ENCODE results near the gene MID1.
A peak's percentile ranks its signal among the peaks of the same experiment; 100 is the strongest.

Gene MID1

GRCh38 chrX:10574663-10575062 lies 45.7 kb downstream of the MID1 start:
- Histone ChIP-seq H3K23ac (ENCODE audit: low read length) (no peak overlapping the region), H3K36me3 (ENCODE audit: control insufficient read depth in 1 of 2, insufficient read depth in 2 of 2, low read length in 2 of 2) (peaks cover 0 to 3% of the 10 kb centered on the region in 2 experiments), H3K27me3 (ENCODE audit: insufficient read depth, low read length) (no peaks in the 10 kb centered on the region), H2BK120ac (ENCODE audit: insufficient read depth, low read length, poor library complexity) (no peak overlapping the region), H3K14ac (ENCODE audit: low read length) (no peak overlapping the region), H3K18ac (ENCODE audit: low read length) (no peak overlapping the region), H3K27ac (ENCODE audit: low read depth, low read length) (no peak overlapping the region), H3K4me1 (ENCODE audit: control insufficient read depth in 1 of 2, insufficient read depth in 2 of 2, low read length in 2 of 2) (peaks cover 5 to 10% of the 10 kb centered on the region in 2 experiments), H2BK5ac (ENCODE audit: low read depth, low read length, poor library complexity) (no peak overlapping the region), H3K79me2 (ENCODE audit: control insufficient read depth, insufficient read depth, low read length, poor library complexity) (peaks cover 14% of the 10 kb centered on the region), H2BK12ac (ENCODE audit: low read length) (no peak overlapping the region), H4K91ac (ENCODE audit: low read depth, low read length) (no peak overlapping the region), H3K4me3 (ENCODE audit: low read depth, low read length) (no peak overlapping the region), H2AFZ (ENCODE audit: insufficient read depth, low read length, poor library complexity) (no peak overlapping the region), H4K12ac (ENCODE audit: low read depth, low read length) (no peak overlapping the region), H3K9ac (ENCODE audit: low read length) (no peak overlapping the region), H3K79me1 (ENCODE audit: low read length) (peaks cover 3% of the 10 kb centered on the region), H4K8ac (ENCODE audit: low read depth, low read length) (no peak overlapping the region), H2AK5ac (ENCODE audit: low read length) (no peak overlapping the region), H3K4ac (ENCODE audit: low read depth, low read length) (no peak overlapping the region), H3K9me3 (ENCODE audit: insufficient read depth, low read depth, low read length) (no peaks in the 10 kb centered on the region), H3K4me2 (ENCODE audit: low read length) (no peak overlapping the region)
- WGBS (ENCODE audit: extremely low coverage, insufficient coverage, insufficient read length): no CpG with 5 or more reads among the region's 4 CpGs
- DNase-seq: no peak

GRCh38 chrX:10571260-10571659 lies 49.1 kb downstream of the MID1 start:
- Histone ChIP-seq H3K4me2 (ENCODE audit: low read length) (no peak overlapping the region), H4K8ac (ENCODE audit: low read depth, low read length) (no peak overlapping the region), H4K12ac (ENCODE audit: low read depth, low read length) (no peak overlapping the region), H3K9ac (ENCODE audit: low read length) (no peak overlapping the region), H3K27me3 (ENCODE audit: insufficient read depth, low read length) (no peaks in the 10 kb centered on the region), H2BK5ac (ENCODE audit: low read depth, low read length, poor library complexity) (no peak overlapping the region), H3K14ac (ENCODE audit: low read length) (no peak overlapping the region), H3K23ac (ENCODE audit: low read length) (no peak overlapping the region), H4K91ac (ENCODE audit: low read depth, low read length) (no peak overlapping the region), H2BK12ac (ENCODE audit: low read length) (no peak overlapping the region), H3K4me3 (ENCODE audit: low read depth, low read length) (no peak overlapping the region), H3K79me2 (ENCODE audit: control insufficient read depth, insufficient read depth, low read length, poor library complexity) (peaks cover 11% of the 10 kb centered on the region), H2AFZ (ENCODE audit: insufficient read depth, low read length, poor library complexity) (no peak overlapping the region), H2AK5ac (ENCODE audit: low read length) (no peak overlapping the region), H3K4ac (ENCODE audit: low read depth, low read length) (peak overlapping the region; percentile 36), H3K4me1 (ENCODE audit: control insufficient read depth in 1 of 2, insufficient read depth in 2 of 2, low read length in 2 of 2) (peaks cover 0 to 1% of the 10 kb centered on the region in 2 experiments), H3K18ac (ENCODE audit: low read length) (no peak overlapping the region), H3K36me3 (ENCODE audit: control insufficient read depth in 1 of 2, insufficient read depth in 2 of 2, low read length in 2 of 2) (peaks cover 7 to 8% of the 10 kb centered on the region in 2 experiments), H3K79me1 (ENCODE audit: low read length) (no peaks in the 10 kb centered on the region), H3K27ac (ENCODE audit: low read depth, low read length) (no peak overlapping the region), H2BK120ac (ENCODE audit: insufficient read depth, low read length, poor library complexity) (no peak overlapping the region), H3K9me3 (ENCODE audit: insufficient read depth, low read depth, low read length) (no peaks in the 10 kb centered on the region)
- DNase-seq: peak in 1 of 2 donors; percentile 70
- WGBS (ENCODE audit: extremely low coverage, insufficient coverage, insufficient read length): no CpG with 5 or more reads among the region's 1 CpG

- H2BK120ac ChIP-seq (ENCODE audit: insufficient read depth, low read length, poor library complexity): no peak overlapping the region
- H3K23ac ChIP-seq (ENCODE audit: low read length): no peak overlapping the region
- no peak overlapping the region for H3K4me2 ChIP-seq (ENCODE audit: low read length)
- peak in 1 of 2 donors; percentile 77 for DNase-seq
- no peak overlapping the region for H2AFZ ChIP-seq (ENCODE audit: insufficient read depth, low read length, poor library complexity)
- no peak overlapping the region for H2BK12ac ChIP-seq (ENCODE audit: low read length)
- H3K4me3 ChIP-seq (ENCODE audit: low read depth, low read length): no peak overlapping the region
- H3K79me1 ChIP-seq (ENCODE audit: low read length): no peaks in the 10 kb centered on the region
- H3K36me3 ChIP-seq (ENCODE audit: control insufficient read depth in 1 of 2, insufficient read depth in 2 of 2, low read length in 2 of 2): peaks cover 8 to 9% of the 10 kb centered on the region in 2 experiments
- no peak overlapping the region for H2BK5ac ChIP-seq (ENCODE audit: low read depth, low read length, poor library complexity)
- peaks cover 0 to 1% of the 10 kb centered on the region in 2 experiments for H3K4me1 ChIP-seq (ENCODE audit: control insufficient read depth in 1 of 2, insufficient read depth in 2 of 2, low read length in 2 of 2)
- H4K12ac ChIP-seq (ENCODE audit: low read depth, low read length): no peak overlapping the region
- H3K9me3 ChIP-seq (ENCODE audit: insufficient read depth, low read depth, low read length): no peaks in the 10 kb centered on the region
- H3K79me2 ChIP-seq (ENCODE audit: control insufficient read depth, insufficient read depth, low read length, poor library complexity): peaks cover 11% of the 10 kb centered on the region
- peak overlapping the region; percentile 17 for H3K27ac ChIP-seq (ENCODE audit: low read depth, low read length)
- no peak overlapping the region for H2AK5ac ChIP-seq (ENCODE audit: low read length)
- H3K14ac ChIP-seq (ENCODE audit: low read length): no peak overlapping the region
- H3K4ac ChIP-seq (ENCODE audit: low read depth, low read length): no peak overlapping the region
- H4K8ac ChIP-seq (ENCODE audit: low read depth, low read length): no peak overlapping the region
- no peak overlapping the region for H4K91ac ChIP-seq (ENCODE audit: low read depth, low read length)
- H3K18ac ChIP-seq (ENCODE audit: low read length): no peak overlapping the region
- no peak overlapping the region for H3K9ac ChIP-seq (ENCODE audit: low read length)
- no CpG with 5 or more reads among the region's 1 CpG for WGBS (ENCODE audit: extremely low coverage, insufficient coverage, insufficient read length)
- H3K27me3 ChIP-seq (ENCODE audit: insufficient read depth, low read length): no peaks in the 10 kb centered on the region
Measured at GRCh38 chrX:10570601-10571000, 49.8 kb downstream of the MID1 start.

GRCh38 chrX:10569946-10570345 lies 50.4 kb downstream of the MID1 start:
- Histone ChIP-seq H3K4me2 (ENCODE audit: low read length) (no peak overlapping the region), H2BK12ac (ENCODE audit: low read length) (no peak overlapping the region), H3K23ac (ENCODE audit: low read length) (no peak overlapping the region), H3K9ac (ENCODE audit: low read length) (no peak overlapping the region), H3K79me1 (ENCODE audit: low read length) (no peaks in the 10 kb centered on the region), H3K9me3 (ENCODE audit: insufficient read depth, low read depth, low read length) (no peaks in the 10 kb centered on the region), H3K4me1 (ENCODE audit: control insufficient read depth in 1 of 2, insufficient read depth in 2 of 2, low read length in 2 of 2) (peaks cover 0 to 1% of the 10 kb centered on the region in 2 experiments), H3K4ac (ENCODE audit: low read depth, low read length) (peak overlapping the region; percentile 75), H4K8ac (ENCODE audit: low read depth, low read length) (no peak overlapping the region), H3K36me3 (ENCODE audit: control insufficient read depth in 1 of 2, insufficient read depth in 2 of 2, low read length in 2 of 2) (peaks cover 9 to 11% of the 10 kb centered on the region in 2 experiments), H3K4me3 (ENCODE audit: low read depth, low read length) (no peak overlapping the region), H2BK120ac (ENCODE audit: insufficient read depth, low read length, poor library complexity) (no peak overlapping the region), H2BK5ac (ENCODE audit: low read depth, low read length, poor library complexity) (no peak overlapping the region), H2AK5ac (ENCODE audit: low read length) (no peak overlapping the region), H4K91ac (ENCODE audit: low read depth, low read length) (no peak overlapping the region), H3K27ac (ENCODE audit: low read depth, low read length) (no peak overlapping the region), H2AFZ (ENCODE audit: insufficient read depth, low read length, poor library complexity) (no peak overlapping the region), H3K14ac (ENCODE audit: low read length) (no peak overlapping the region), H3K27me3 (ENCODE audit: insufficient read depth, low read length) (no peaks in the 10 kb centered on the region), H4K12ac (ENCODE audit: low read depth, low read length) (no peak overlapping the region), H3K18ac (ENCODE audit: low read length) (no peak overlapping the region), H3K79me2 (ENCODE audit: control insufficient read depth, insufficient read depth, low read length, poor library complexity) (peaks cover 11% of the 10 kb centered on the region)
- WGBS (ENCODE audit: extremely low coverage, insufficient coverage, insufficient read length): 100% methylated on average over 1 of the region's 4 CpGs
- DNase-seq: no peak

Data from trophoblast cell (in vitro differentiated cells and primary cell).